Mesendoderm (in vitro differentiated cells): ENCODE data around the gene KCNAB2.
A peak's percentile ranks its signal among the peaks of the same experiment; 100 is the strongest.

Experiments
- DNase-seq: peaks from one replicate; pipeline ENCODE4 v3.0.0; 2013
- H2AK5ac ChIP-seq: 2 replicates; pipeline ENCODE4 v1.6.1; 2013; ENCODE audit warnings: low read length, inconsistent platforms
- H2BK120ac ChIP-seq: 2 replicates; pipeline ENCODE4 v1.6.1; 2013; ENCODE audit warnings: low read depth, mild to moderate bottlenecking, low read length, moderate library complexity, mixed read lengths
- H2BK15ac ChIP-seq: replicated peaks from 2 replicates; pipeline ENCODE4 v1.6.1; 2013; ENCODE audit warnings: low read depth, mild to moderate bottlenecking, moderate library complexity
- H2BK5ac ChIP-seq: 2 replicates; pipeline ENCODE4 v1.6.1; 2013; ENCODE audit warnings: low read length, inconsistent platforms
- H3K18ac ChIP-seq: 2 replicates; pipeline ENCODE4 v1.6.1; 2013; ENCODE audit warnings: mild to moderate bottlenecking, low read length, mixed read lengths
- H3K23ac ChIP-seq: one replicate; pipeline ENCODE4 v1.6.1; 2013; ENCODE audit warnings: low read length
- H3K27ac ChIP-seq: 2 replicates; pipeline ENCODE4 v1.5.1; 2013; ENCODE audit warnings: low read depth, mild to moderate bottlenecking, inconsistent platforms, low read length, moderate library complexity
- H3K27me3 ChIP-seq: 2 replicates; pipeline ENCODE4 v1.6.1; 2013; ENCODE audit warnings: low read length, control low read depth, mild to moderate bottlenecking, inconsistent platforms; ENCODE audit not compliant: insufficient read depth, poor library complexity
- H3K36me3 ChIP-seq: 2 replicates; pipeline ENCODE4 v1.6.1; 2013; ENCODE audit warnings: low read length, inconsistent platforms; ENCODE audit not compliant: control insufficient read depth, insufficient read depth
- H3K4ac ChIP-seq: one replicate; pipeline ENCODE4 v1.6.1; 2013; ENCODE audit warnings: low read depth, mild to moderate bottlenecking, low read length, moderate library complexity
- H3K4me1 ChIP-seq: 2 replicates; pipeline ENCODE4 v1.6.1; 2013; ENCODE audit warnings: low read depth, low read length, inconsistent platforms; ENCODE audit not compliant: control insufficient read depth
- H3K4me2 ChIP-seq: 2 replicates; pipeline ENCODE4 v1.6.1; 2013; ENCODE audit warnings: low read length
- H3K4me3 ChIP-seq: 2 replicates; pipeline ENCODE4 v1.5.1; 2013; ENCODE audit warnings: mild to moderate bottlenecking, low read length
- H3K56ac ChIP-seq: one replicate; pipeline ENCODE4 v1.6.1; 2013; ENCODE audit warnings: low read length
- H3K79me1 ChIP-seq: 2 replicates; pipeline ENCODE4 v1.6.1; 2013; ENCODE audit warnings: low read length, inconsistent platforms
- H3K79me2 ChIP-seq: 2 replicates; pipeline ENCODE4 v1.6.1; 2013; ENCODE audit warnings: mild to moderate bottlenecking, low read length; ENCODE audit not compliant: control insufficient read depth, insufficient read depth
- H3K9ac ChIP-seq: 2 replicates; pipeline ENCODE4 v1.6.1; 2013; ENCODE audit warnings: low read length, inconsistent platforms
- H4K5ac ChIP-seq: one replicate; pipeline ENCODE4 v1.6.1; 2013; ENCODE audit warnings: low read length
- H4K8ac ChIP-seq: one replicate; pipeline ENCODE4 v1.6.1; 2013; ENCODE audit warnings: low read depth, mild to moderate bottlenecking, control low read depth, low read length, moderate library complexity
- WGBS: extraction: QIAGEN DNeasy Blood & Tissue Kit; methylation state at CpG from one replicate; pipeline ENCODE4 v1.1.7; 2013; ENCODE audit warnings: low lambda C conversion rate, missing lambda C conversion rate; ENCODE audit not compliant: insufficient coverage; ENCODE audit errors: extremely low coverage; 5-methylcytosine and 5-hydroxymethylcytosine counted together

The KCNAB2 gene

GRCh38 chr1:6048179-6048867 is 2.6 kb downstream of the KCNAB2 start:
- no peak overlapping the region for H4K5ac ChIP-seq
- H3K18ac ChIP-seq: no peak overlapping the region
- H4K8ac ChIP-seq: no peak overlapping the region
- no peaks in the 10 kb centered on the region for H3K36me3 ChIP-seq
- H3K4me2 ChIP-seq: no peak overlapping the region
- no peak overlapping the region for H3K4me3 ChIP-seq
- no peak overlapping the region for H3K9ac ChIP-seq
- H2AK5ac ChIP-seq: no peak overlapping the region
- H3K56ac ChIP-seq: no peak overlapping the region
- DNase-seq: no peak
- no peak overlapping the region for H2BK5ac ChIP-seq
- H2BK15ac ChIP-seq: no peak overlapping the region
- H2BK120ac ChIP-seq: no peak overlapping the region
- no CpG with 5 or more reads among the region's 14 CpGs for WGBS
- no peaks in the 10 kb centered on the region for H3K79me1 ChIP-seq
- no peak overlapping the region for H3K23ac ChIP-seq
- no peaks in the 10 kb centered on the region for H3K4me1 ChIP-seq
- H3K4ac ChIP-seq: no peak overlapping the region
- no peaks in the 10 kb centered on the region for H3K27me3 ChIP-seq
- no peaks in the 10 kb centered on the region for H3K79me2 ChIP-seq
- no peak overlapping the region for H3K27ac ChIP-seq

DNA sequence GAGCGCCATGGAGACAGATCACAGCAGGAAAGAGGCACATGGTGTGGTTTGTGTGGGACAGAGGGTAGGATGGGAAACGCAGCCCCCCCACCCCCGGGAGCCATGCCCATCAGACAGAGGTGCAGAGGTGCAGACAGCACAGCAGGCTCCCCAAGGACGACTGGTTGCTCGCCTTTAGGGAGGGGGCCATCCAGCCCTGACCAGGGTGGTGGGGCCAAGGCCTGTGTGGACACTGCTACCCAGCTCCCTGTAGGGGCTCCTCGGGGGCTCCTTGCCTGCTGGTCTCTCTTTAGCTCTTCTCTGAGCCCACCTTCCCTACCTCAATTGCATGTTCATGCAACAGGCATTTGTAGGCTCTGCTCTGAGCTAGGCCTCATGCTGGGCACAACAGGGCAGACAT is 3.7 kb downstream of the KCNAB2 start:
- H2BK5ac ChIP-seq: no peak overlapping the region
- H4K8ac ChIP-seq: no peak overlapping the region
- no CpG with 5 or more reads among the region's 6 CpGs for WGBS
- H3K9ac ChIP-seq: no peak overlapping the region
- no peak overlapping the region for H2BK15ac ChIP-seq
- H3K79me1 ChIP-seq: no peaks in the 10 kb centered on the region
- H2BK120ac ChIP-seq: no peak overlapping the region
- H3K27ac ChIP-seq: no peak overlapping the region
- H3K4me1 ChIP-seq: no peaks in the 10 kb centered on the region
- H3K4me3 ChIP-seq: no peak overlapping the region
- no peaks in the 10 kb centered on the region for H3K27me3 ChIP-seq
- DNase-seq: no peak
- no peaks in the 10 kb centered on the region for H3K36me3 ChIP-seq
- no peak overlapping the region for H3K4me2 ChIP-seq
- no peak overlapping the region for H3K4ac ChIP-seq
- H3K23ac ChIP-seq: no peak overlapping the region
- H3K18ac ChIP-seq: no peak overlapping the region
- H3K56ac ChIP-seq: no peak overlapping the region
- H2AK5ac ChIP-seq: no peak overlapping the region
- H3K79me2 ChIP-seq: no peaks in the 10 kb centered on the region
- no peak overlapping the region for H4K5ac ChIP-seq

- H3K79me1 ChIP-seq: no peaks in the 10 kb centered on the region
- no CpG with 5 or more reads among the region's 23 CpGs for WGBS
- DNase-seq: no peak
- no peak overlapping the region for H2AK5ac ChIP-seq
- H2BK5ac ChIP-seq: no peak overlapping the region
- no peak overlapping the region for H3K4me3 ChIP-seq
- no peaks in the 10 kb centered on the region for H3K79me2 ChIP-seq
- H2BK15ac ChIP-seq: no peak overlapping the region
- no peak overlapping the region for H3K56ac ChIP-seq
- no peak overlapping the region for H3K27ac ChIP-seq
- H3K4me1 ChIP-seq: no peaks in the 10 kb centered on the region
- H4K8ac ChIP-seq: no peak overlapping the region
- H3K4me2 ChIP-seq: no peak overlapping the region
- H3K36me3 ChIP-seq: no peaks in the 10 kb centered on the region
- no peak overlapping the region for H3K9ac ChIP-seq
- no peak overlapping the region for H3K18ac ChIP-seq
- H4K5ac ChIP-seq: no peak overlapping the region
- no peak overlapping the region for H3K23ac ChIP-seq
- no peaks in the 10 kb centered on the region for H3K27me3 ChIP-seq
- H3K4ac ChIP-seq: no peak overlapping the region
- no peak overlapping the region for H2BK120ac ChIP-seq
Measured at GRCh38 chr1:6051423-6051822, 5.7 kb downstream of the KCNAB2 start.

- Histone ChIP-seq H2BK120ac (no peak overlapping the region), H3K4me1 (no peaks in the 10 kb centered on the region), H3K56ac (no peak overlapping the region), H3K79me1 (no peaks in the 10 kb centered on the region), H3K23ac (no peak overlapping the region), H3K4ac (no peak overlapping the region), H2BK5ac (no peak overlapping the region), H3K9ac (no peak overlapping the region), H4K8ac (no peak overlapping the region), H3K36me3 (no peaks in the 10 kb centered on the region), H3K79me2 (no peaks in the 10 kb centered on the region), H3K27ac (no peak overlapping the region), H2AK5ac (no peak overlapping the region), H3K27me3 (no peaks in the 10 kb centered on the region), H3K4me2 (no peak overlapping the region), H3K18ac (no peak overlapping the region), H3K4me3 (no peak overlapping the region), H2BK15ac (no peak overlapping the region), H4K5ac (no peak overlapping the region)
- no CpG with 5 or more reads among the region's 16 CpGs for WGBS
- peak; percentile 84 for DNase-seq
Measured at GRCh38 chr1:6052543-6053205, 7.0 kb downstream of the KCNAB2 start.

- H3K9ac ChIP-seq: no peak overlapping the region
- no peak overlapping the region for H2AK5ac ChIP-seq
Measured at GRCh38 chr1:6053206-6053546, 7.5 kb downstream of the KCNAB2 start.

GRCh38 chr1:6054596-6054995 is 8.9 kb downstream of the KCNAB2 start:
- no CpG with 5 or more reads among the region's 6 CpGs for WGBS
- Histone ChIP-seq H4K8ac (no peak overlapping the region), H3K23ac (no peak overlapping the region), H4K5ac (no peak overlapping the region), H2BK15ac (no peak overlapping the region), H3K18ac (no peak overlapping the region), H3K79me2 (no peaks in the 10 kb centered on the region), H3K79me1 (no peaks in the 10 kb centered on the region), H3K4me1 (no peaks in the 10 kb centered on the region), H3K4me3 (no peak overlapping the region), H3K4ac (no peak overlapping the region), H3K56ac (no peak overlapping the region), H3K36me3 (no peaks in the 10 kb centered on the region), H2AK5ac (no peak overlapping the region), H2BK5ac (no peak overlapping the region), H3K27ac (no peak overlapping the region), H2BK120ac (no peak overlapping the region), H3K27me3 (no peaks in the 10 kb centered on the region), H3K9ac (no peak overlapping the region), H3K4me2 (no peak overlapping the region)
- DNase-seq: peak; percentile 25

More at GRCh38 chr1:6053206-6053546, 7.5 kb downstream of the KCNAB2 start:
- Histone ChIP-seq H2BK15ac (no peak overlapping the region), H3K79me2 (no peaks in the 10 kb centered on the region), H3K4me3 (no peak overlapping the region), H3K27ac (no peak overlapping the region), H3K4me1 (no peaks in the 10 kb centered on the region), H4K5ac (no peak overlapping the region), H3K56ac (no peak overlapping the region), H2BK5ac (no peak overlapping the region), H3K4ac (no peak overlapping the region), H3K27me3 (no peaks in the 10 kb centered on the region), H3K79me1 (no peaks in the 10 kb centered on the region), H3K4me2 (no peak overlapping the region), H3K18ac (no peak overlapping the region), H3K36me3 (no peaks in the 10 kb centered on the region), H4K8ac (no peak overlapping the region), H2BK120ac (no peak overlapping the region), H3K23ac (no peak overlapping the region)
- WGBS: no CpG with 5 or more reads among the region's 8 CpGs
- DNase-seq: no peak
